Measurements from ENCODE around the gene GTF2H4.

The GTF2H4 gene

DNA sequence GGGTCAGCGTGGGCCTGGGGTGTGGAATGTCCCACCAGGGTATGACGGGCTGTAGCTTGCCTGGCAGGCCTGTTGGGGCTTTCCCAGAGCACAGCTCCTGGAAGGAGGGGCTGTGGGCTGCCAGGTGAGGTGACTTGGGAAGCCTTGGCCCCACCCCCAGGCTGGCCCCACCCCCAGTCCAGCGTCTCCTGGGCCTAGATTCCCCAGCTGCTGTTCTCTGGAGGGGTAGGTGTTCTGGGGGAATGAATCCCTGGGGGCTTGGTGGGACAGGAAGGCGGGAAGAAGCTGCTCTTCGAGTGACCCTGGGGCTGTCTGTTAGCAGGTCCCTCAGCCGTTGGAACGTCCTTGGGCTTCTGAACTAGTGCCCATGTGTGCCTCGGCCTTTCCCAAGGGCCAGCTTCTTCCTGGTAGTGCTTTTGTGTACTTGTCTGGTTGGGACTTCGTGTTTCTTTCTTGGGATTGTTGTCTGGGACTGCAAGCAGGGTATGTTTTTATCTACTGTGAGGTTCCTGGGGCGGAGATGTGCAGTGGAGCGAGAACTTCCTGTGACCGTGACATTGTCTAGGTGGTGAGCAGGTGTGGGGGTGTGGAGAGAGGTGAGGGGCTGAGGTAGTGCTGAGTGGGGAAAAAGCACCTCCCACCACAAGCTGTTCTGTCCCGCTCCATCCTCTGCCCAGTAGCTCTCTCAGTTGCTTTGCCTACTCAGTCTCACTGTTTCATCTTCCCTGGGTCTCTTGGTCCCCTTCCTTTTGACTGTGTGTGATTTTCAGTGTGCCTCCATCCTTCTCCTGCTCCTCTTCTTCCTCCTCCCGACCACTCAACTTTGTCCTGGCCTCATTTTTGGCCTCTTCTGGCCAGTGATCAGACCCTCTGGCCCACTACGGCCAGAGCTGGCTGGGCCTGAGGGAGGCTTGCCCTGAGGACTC, 25.0 kb upstream of the GTF2H4 start:
- no peak for DNase-seq (ENCODE audit: low spot score)

DNA sequence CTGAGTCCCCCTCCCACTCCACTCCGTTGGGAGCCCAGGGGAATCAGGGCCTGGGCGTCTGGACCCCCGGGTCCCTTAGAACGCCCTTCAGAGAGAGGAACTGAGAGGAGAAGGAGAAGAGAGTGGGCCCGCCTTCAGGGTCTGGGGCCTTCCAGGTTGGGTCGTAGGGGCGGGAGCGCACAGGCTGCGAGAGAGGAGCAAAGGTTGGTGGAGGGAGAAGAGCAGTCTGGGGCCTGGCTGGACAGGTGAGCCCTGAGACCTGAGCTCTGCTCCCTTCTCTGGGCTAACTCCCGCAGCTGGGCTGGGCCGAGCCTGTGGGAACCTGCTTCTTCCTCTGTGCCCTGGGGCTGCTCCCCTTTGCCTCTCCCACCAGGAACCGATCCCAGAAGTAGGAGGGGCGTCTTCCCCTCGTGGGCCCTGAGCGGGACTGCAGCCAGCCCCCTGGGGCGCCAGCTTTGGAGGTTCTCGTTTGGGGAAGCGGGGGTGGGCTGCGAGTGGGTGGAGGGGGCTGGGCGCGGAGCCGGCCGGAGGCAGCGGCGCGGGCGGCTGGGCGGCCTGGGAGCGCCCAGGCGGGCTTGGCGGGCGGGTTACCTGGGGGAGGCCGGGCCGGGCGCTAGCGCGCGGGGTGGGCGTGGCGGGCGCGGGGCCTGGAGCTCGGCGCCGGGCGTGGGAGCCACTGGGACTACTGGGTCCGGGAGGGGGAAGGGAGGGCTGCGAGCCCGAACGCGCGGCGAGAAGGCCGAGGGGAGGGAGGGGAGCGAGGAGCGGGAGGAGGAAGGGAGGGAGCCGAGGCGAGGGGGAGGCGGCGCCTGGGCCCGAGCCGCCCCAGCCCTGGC, 24.1 kb upstream of the GTF2H4 start, which contains the start of gene DDR1:
Gene DDR1, plus strand, starts transcription at position 835 of the 836 bp plus-strand sequence. CDS start 4,211 bp downstream, outside the sequence.
- DNase-seq (ENCODE audit: low spot score), result peak; percentile 79

DNA sequence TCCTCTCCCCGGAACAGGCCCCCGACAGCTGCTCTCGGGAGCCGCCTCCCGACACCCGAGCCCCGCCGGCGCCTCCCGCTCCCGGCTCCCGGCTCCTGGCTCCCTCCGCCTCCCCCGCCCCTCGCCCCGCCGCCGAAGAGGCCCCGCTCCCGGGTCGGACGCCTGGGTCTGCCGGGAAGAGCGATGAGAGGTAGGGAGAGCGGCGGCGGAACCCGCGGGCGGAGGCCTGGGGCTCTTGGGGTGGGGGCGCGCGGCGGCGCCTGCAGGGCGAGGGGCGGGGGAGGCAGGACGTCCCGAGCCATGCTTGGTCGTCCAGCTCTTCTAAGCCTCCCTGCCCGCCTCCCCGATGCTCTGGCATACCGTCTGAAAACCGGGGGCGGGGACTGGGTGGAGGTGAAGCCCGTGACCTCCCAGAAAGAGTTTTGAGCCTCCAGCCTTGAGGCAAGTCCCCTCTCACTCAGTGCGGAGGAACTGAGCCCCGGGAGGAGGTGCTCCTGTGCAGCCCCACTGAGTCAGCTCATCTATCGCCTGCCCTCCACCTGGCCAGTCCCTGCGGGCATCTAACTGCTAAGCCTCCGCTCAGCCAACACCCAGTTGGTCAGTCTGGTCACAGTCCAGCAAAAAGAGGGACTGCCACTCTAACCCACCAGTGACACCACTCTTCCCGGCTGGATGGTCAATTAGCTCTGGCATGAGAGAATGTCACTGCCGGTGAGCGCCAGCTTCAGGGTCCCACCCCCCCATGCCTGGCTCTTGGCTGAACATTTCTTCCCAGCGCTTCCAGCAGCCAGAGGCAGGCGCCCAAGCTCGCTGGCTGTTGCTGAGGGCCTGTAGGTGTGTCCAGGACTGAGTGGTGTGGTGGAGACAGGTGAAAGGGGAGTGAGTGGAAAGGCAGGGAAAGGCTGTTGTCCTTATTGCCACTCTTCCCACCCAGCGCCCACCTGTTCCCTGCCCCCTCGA, 23.2 kb upstream of the GTF2H4 start:
- DNase-seq (ENCODE audit: low spot score), result peak; percentile 56

DNA sequence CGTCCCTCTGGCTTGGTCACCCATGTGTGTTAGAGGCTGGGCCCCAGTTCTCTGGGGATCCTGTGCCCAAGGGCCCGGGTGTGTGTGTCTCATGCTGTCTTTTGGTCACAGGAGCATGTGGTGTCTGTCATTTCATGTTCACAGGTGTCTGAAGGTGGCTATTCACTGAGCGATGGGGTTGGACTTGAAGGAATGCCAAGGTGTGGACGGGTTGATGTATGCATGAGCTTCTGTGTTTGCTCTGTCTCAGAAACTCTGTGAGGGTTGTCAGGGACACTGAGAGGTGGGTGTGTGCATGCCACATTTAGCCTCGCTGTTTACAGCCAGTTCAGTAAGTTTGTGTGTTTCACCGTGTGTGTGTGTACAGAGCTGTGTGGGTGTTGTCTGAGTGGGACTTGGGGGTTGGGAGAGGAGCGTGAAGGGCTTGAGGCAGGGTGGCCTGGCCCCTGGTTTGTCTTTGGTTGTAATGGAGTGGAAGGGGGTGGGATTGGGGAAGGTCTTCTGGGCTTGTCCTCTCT, 22.5 kb upstream of the GTF2H4 start:
- peak; percentile 68 for DNase-seq (ENCODE audit: low spot score)

DNA sequence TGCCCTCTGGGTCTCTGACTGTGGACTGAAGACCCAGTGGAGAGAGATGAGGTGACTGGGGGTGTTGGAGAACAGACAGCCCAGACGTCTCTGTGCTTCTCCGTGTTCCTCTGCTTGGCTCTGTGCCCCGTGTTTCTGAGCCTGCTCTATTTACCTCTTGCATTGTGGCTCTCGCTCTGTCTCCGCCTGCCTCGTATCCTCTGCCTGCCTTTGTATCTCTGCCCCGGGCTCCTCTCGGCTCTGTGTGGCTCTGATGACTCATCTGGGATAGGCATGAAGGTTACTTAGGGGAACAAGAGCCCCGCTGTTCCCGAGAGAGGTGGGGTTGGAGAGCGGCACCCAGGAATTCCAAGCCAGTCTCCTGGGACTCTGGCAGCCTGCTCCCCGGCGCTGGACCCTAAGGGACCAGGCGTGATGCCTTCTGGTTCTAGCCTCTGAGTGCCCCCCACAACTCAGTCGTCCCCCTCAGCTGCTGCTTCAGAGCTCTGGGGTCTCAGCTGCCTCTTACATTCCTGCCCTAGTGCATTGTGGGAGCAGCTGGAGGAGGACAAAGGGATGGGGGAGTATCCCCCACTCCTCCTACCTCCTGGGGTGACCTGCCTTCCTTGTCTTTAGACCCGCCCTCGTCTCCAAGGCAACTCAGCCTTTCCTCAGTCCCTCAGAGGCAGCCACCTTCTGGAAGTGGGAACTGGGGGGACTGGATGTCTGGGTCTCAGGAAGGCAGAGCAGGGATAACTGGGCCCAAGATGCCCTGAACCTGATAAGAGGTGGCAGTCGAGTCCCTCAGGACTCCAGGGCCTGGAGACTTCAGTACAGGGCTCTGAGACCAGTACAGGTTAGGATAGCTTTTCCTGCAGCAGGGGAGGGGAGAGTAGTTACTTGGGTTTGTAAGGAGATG, 21.8 kb upstream of the GTF2H4 start:
- DNase-seq (ENCODE audit: low spot score), result peak; percentile 87

DNA sequence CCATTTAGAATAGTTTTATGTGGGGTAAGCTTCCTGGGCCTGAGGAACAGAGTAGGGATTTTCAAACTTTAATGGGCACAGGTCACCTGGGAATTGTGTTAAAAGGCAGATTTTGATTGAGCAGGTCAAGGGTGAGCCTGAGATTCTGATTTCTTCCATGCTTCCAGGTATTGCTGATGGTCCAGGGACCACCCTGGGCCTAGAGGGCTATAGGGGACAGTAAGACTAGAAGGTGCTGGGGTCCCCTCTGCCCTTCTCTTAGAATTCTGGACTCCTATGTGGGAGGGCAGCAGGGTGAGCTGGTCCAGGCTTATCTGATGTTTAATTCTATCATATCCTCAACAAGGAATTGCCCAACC, 21.1 kb upstream of the GTF2H4 start:
- DNase-seq (ENCODE audit: low spot score), result no peak

DNA sequence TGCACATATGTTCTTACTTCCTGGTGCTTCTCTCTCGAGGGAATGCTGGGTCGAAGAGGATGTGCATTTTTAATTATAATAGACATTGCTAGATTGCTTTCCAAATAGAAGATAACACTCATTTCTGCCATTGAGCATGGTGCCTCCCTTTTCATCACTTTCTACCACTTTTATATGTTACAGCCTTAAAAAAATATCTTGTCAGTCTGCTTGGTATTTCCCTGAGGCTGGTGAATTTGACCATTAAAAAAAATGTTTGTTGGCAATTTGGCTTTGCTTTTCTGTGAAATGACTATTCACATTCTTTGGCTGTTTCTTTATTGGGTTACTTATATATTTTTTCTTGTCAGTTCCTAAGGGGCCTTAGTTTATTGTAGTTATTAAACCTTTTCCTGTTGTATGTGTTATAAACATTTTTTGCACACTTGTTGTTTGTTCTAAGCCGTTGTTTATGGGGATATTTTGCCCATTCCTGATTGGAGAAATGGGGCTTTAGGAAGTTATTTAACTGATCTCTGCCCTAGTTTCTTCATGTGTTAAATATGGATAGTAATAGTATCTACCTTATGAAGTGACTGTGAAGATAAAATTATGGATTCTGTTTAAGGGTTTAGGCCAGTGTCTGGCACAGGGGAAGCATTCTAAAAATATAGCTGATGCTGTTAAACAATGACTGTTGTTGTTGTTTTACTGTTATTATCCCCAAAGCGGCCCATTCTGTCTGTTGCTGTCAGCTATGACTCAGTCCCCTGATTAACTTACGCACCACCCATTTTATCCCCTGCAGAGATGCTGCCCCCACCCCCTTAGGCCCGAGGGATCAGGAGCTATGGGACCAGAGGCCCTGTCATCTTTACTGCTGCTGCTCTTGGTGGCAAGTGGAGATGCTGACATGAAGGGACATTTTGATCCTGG, 19.8 kb upstream of the GTF2H4 start:
- DNase-seq (ENCODE audit: low spot score), result peak; percentile 85

DNA sequence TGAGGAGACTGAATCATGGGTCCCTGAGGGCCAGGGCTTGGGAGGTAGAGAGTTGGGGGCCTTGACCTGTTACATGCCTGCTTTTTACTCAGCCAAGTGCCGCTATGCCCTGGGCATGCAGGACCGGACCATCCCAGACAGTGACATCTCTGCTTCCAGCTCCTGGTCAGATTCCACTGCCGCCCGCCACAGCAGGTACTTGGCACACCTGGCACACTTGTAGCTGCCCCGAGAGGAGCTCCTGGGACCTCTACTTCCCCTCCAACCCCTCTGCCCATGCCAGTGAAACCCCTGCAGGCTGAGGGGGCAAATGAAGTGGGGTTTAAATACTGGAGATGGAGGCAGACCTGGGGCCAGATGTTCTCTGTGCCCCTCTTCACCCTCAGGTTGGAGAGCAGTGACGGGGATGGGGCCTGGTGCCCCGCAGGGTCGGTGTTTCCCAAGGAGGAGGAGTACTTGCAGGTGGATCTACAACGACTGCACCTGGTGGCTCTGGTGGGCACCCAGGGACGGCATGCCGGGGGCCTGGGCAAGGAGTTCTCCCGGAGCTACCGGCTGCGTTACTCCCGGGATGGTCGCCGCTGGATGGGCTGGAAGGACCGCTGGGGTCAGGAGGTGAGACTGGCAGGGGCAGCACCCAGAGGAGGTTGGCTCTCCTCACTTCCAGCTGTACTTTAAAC, 19.1 kb upstream of the GTF2H4 start:
- no peak for DNase-seq (ENCODE audit: low spot score)

DNA sequence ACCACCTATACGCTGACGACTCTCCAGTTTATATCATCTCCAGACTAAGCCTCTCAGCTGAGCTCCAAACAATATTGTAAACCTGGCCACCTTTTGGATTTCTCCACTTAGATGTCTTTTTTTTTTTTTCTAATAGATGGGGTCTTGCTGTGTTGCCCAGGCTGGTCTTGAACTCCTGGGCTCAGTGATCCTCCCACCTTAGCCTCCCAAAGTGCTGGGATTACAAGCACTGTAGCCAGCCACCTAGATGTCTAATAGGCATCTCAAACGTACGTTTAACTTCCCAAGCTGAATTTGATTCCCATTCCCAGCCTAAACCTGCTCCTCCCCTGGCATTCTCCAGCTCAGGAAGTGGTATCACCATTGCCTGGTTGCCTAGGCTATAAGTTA, 18.5 kb upstream of the GTF2H4 start:
- no peak for DNase-seq (ENCODE audit: low spot score)

DNA sequence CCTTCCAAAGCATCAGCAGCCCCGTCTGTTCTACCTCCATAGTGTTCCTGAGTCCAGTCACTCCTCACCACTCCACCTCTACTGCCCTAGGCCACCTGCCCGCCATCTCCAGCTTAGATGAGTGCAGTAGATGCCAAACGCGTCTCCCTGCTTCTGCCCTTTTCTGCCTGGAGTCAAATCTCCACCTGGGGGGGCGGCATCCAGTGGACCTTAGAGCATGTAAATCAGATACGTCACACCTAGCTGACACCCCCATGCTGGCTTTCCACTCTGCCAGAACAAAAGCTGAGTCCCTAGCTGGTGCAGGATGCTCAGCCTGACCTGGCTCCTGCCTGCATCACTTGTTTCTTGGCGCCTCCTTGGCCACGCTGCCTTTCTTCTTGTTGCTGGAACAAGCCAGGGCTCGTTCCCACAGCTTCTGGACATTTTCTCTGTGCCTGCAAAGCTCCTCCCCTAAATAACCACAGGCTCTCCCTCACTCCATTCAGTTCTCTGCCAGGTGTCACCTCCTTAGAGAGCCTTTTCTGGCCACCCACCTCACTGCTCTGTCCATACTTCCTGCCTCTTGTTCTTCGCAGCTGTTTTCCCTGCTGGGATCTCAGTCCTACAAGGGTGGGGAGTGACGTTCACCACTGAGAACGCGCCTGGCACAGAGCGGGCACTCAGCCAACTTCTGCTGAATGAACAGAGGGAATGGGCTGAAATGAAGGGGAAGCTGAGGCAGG, 17.9 kb upstream of the GTF2H4 start:
- peak; percentile 95 for DNase-seq (ENCODE audit: low spot score)

DNA sequence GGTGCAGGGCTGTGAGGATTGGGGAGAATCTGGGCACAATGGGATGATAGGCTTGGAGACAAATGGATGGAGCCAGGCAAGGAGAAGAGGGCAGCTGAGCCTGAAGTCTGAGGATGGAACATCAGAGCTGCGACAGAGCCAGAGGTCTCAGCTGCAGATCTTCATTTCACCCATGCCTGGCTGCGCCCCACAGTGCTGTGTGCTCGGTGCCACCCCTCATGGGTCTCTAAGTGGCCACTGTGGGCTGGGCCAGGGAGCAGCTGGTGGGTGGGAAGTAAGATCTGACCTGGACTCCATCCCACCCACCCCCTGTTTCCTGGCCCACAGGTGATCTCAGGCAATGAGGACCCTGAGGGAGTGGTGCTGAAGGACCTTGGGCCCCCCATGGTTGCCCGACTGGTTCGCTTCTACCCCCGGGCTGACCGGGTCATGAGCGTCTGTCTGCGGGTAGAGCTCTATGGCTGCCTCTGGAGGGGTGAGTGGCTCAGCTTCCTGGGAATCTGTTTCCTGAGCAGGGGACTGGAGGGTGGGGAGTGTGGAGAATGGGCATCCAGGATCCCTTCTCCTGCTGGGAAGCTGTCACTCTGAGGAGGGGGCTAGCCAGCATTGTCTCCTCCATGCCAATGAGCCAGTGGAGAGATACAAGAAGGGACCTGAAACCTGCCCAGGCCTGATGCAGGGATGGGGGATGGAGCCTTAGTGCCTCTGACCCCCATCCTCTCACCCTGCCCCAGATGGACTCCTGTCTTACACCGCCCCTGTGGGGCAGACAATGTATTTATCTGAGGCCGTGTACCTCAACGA, 17.2 kb upstream of the GTF2H4 start:
- no peak for DNase-seq (ENCODE audit: low spot score)

DNA sequence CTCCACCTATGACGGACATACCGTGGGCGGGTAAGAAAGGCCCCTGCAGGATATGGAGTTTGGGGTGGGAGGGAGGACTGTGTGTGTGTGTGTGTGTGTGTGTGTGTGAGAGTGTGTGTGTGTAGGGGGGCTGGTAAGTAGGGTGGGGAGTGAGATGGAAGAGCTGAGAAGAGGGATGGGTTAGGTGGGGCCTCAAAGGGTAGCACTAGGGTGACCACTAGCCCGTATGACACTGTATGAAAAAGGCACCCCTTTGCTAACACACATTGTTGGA, 16.6 kb upstream of the GTF2H4 start:
- no peak for DNase-seq (ENCODE audit: low spot score)

DNA sequence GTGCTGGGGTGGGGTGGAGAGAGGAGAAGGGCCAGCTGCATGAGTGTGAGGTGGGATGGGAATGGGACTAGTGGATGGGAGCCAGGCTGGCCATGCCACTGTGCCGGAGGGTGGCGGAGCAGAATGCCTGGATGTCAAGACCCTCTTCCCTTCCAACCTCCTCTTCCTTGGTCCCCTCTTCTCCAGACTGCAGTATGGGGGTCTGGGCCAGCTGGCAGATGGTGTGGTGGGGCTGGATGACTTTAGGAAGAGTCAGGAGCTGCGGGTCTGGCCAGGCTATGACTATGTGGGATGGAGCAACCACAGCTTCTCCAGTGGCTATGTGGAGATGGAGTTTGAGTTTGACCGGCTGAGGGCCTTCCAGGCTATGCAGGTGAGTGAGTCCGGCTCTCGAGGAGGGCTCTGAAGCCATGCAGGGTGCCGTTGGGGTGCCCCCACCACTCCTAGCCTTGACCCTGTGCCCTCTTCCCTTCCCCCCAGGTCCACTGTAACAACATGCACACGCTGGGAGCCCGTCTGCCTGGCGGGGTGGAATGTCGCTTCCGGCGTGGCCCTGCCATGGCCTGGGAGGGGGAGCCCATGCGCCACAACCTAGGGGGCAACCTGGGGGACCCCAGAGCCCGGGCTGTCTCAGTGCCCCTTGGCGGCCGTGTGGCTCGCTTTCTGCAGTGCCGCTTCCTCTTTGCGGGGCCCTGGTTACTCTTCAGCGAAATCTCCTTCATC, 16.0 kb upstream of the GTF2H4 start:
- no peak for DNase-seq (ENCODE audit: low spot score)

DNA sequence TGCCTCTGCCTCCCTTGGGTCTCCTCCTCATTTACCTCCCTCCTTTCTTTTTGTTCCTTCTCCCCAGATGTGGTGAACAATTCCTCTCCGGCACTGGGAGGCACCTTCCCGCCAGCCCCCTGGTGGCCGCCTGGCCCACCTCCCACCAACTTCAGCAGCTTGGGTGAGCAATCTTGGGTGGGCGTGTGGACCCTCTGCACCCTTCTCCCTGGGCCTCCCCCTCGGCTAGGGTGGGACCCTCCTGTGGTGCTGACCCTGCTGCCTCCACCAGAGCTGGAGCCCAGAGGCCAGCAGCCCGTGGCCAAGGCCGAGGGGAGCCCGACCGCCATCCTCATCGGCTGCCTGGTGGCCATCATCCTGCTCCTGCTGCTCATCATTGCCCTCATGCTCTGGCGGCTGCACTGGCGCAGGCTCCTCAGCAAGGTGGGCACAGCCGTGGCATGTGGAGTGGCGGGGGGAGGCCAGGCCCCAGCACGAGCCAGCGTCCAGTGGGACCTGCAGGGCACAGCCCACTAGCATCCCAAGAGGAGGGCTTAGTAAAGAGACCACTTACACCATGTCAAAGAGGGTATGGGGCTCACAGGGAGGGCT, 14.9 kb upstream of the GTF2H4 start:
- no peak for DNase-seq (ENCODE audit: low spot score)

DNA sequence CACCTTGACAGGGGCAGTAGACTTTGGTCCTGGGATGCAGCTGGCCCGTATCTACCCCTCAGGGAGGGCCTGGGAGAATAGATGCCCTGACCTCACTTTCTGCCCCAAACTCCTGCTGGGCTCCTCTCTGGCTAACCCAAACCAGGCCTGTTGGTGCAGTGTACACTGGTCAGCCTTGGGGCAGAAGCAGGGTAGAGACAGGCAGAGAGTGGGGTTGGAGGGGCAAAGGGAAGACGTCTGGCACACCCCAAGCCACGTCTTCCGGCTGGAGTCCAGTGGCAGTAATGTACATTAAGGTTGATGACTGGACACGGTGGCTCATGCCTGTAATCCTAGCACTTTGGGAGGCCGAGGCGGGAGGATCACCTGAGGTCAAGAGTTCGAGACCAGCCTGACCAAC, 14.3 kb upstream of the GTF2H4 start:
- DNase-seq (ENCODE audit: low spot score), result no peak

DNA sequence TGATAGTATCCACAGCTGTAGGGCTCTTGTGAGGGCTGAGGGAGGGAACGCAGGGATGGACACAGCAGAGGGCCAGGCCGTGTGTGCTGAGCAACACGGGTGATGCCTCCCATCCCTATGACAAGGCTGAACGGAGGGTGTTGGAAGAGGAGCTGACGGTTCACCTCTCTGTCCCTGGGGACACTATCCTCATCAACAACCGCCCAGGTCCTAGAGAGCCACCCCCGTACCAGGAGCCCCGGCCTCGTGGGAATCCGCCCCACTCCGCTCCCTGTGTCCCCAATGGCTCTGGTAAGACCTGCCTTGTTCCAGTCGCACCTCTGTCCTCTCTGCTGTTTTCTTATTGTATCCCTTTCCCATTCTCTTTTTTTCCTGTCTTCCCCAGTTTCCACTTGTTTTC, 13.6 kb upstream of the GTF2H4 start:
- DNase-seq (ENCODE audit: low spot score), result no peak

DNA sequence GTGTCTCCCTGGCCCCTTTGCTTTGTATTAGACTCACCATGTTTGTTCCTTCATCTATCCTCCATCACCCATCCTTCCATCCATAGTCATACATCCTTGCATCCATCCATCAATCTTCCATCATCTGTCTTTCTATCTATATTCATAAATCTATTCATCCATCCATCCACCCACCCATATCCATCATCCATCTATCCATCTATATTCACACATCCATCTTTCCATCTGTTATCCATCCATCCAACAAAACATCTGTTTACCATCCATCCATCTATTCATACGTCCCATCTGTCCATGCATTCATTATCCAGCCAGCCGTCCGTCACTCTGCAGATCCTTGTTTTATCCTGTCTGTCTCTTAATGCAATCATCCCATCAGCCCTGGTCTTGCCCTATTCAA, 13.1 kb upstream of the GTF2H4 start:
- DNase-seq (ENCODE audit: low spot score), result no peak
